GM12878 (cell line): ENCODE measurements around the gene DNAJC5.

Experiments used
- HDAC2 ChIP-seq: fragments of 200-600 bp; sonication (generic); IDR thresholded peaks from 2 replicates; pipeline ENCODE4 v1.6.1; 2017
- SKIL ChIP-seq: fragments of 450-650 bp; IDR thresholded peaks from 2 replicates; pipeline ENCODE4 v1.6.1; 2017; ENCODE audit warnings: mild to moderate bottlenecking, low read depth, inconsistent platforms; ENCODE audit not compliant: poor library complexity, severe bottlenecking
- TF ChIP-seq, protein P1 (sequence below): IDR thresholded peaks from 2 replicates; pipeline ENCODE4 v1.6.1; 2012; ENCODE audit warnings: mild to moderate bottlenecking, low read depth, low read length

DNA sequence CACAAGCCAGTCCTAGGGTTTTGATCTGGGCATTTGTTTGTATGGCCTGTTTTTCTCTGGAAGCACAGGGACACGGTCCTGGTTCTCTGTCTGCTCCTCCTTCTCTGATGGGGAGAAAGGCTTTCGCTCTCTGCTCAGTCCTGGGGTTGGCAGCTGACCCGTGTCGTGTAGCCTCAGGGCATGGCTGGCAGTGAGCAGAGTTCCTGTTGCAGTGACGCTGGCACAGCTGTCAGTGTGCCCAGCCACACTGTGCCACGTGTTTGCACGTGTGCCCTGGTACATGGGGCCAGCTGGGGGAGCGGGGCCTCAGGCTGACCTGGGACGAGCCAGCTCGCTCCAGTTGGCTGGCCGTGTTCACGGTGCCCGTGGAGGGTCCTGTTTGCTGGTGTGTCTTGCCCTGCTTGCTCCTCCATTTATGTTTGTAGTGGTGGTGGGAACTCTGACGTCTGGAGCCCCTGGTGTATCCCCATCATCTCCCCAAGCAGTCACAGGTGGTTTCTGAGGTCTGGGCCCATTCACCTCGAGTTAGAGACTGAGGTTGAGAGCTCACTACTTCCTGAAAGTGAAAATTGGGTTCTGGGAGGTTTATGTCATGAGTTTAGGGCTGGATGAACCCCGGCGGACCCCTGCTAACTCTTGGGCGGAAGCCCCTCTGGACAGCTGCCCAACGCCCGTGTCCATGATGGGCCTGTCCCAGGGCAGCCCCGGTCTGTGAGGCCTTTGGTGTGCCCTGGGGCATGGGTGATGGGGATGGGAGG lies 10.2 kb upstream of the DNAJC5 start:
- TF ChIP-seq SKIL (peak; percentile 40), HDAC2 (no peak)
- TF ChIP-seq, protein P1, sequence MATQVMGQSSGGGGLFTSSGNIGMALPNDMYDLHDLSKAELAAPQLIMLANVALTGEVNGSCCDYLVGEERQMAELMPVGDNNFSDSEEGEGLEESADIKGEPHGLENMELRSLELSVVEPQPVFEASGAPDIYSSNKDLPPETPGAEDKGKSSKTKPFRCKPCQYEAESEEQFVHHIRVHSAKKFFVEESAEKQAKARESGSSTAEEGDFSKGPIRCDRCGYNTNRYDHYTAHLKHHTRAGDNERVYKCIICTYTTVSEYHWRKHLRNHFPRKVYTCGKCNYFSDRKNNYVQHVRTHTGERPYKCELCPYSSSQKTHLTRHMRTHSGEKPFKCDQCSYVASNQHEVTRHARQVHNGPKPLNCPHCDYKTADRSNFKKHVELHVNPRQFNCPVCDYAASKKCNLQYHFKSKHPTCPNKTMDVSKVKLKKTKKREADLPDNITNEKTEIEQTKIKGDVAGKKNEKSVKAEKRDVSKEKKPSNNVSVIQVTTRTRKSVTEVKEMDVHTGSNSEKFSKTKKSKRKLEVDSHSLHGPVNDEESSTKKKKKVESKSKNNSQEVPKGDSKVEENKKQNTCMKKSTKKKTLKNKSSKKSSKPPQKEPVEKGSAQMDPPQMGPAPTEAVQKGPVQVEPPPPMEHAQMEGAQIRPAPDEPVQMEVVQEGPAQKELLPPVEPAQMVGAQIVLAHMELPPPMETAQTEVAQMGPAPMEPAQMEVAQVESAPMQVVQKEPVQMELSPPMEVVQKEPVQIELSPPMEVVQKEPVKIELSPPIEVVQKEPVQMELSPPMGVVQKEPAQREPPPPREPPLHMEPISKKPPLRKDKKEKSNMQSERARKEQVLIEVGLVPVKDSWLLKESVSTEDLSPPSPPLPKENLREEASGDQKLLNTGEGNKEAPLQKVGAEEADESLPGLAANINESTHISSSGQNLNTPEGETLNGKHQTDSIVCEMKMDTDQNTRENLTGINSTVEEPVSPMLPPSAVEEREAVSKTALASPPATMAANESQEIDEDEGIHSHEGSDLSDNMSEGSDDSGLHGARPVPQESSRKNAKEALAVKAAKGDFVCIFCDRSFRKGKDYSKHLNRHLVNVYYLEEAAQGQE, result no peak
